HEK293T (cell line): ENCODE measurements around the gene FRYL.
"Not testable (repeated sequence)": the region's sequence is repeated elsewhere in the genome, so short reads cannot be mapped to it uniquely, and the experiment has no call there.

ENCODE experiments used
- CTCF ChIA-PET: fragments of 350-600 bp; formaldehyde crosslinking; extraction: SDS; loops from one replicate; lab custom pipeline; 2021; ENCODE audit warnings: antibody characterized with exemption, inconsistent platforms; lab: Yijun Ruan, JAX
- POLR2A ChIA-PET: fragments of 350-600 bp; formaldehyde crosslinking; extraction: SDS; loops from one replicate; lab custom pipeline; 2020; ENCODE audit warnings: antibody characterized with exemption, inconsistent platforms; lab: Yijun Ruan, JAX
- DNase-seq: peaks from one replicate; pipeline ENCODE4 v3.0.0; 2012; ENCODE audit warnings: mixed read lengths; ENCODE audit errors: extremely low spot score
- ARNT ChIP-seq: fragments of 450-650 bp; IDR thresholded peaks from 2 replicates; pipeline ENCODE4 v1.6.1; 2017; ENCODE audit warnings: mild to moderate bottlenecking
- BHLHE40 ChIP-seq: fragments of 450-650 bp; IDR thresholded peaks from 2 replicates; pipeline ENCODE4 v1.6.1; 2016; ENCODE audit warnings: mild to moderate bottlenecking, moderate library complexity, borderline replicate concordance
- CTBP1 ChIP-seq: fragments of 450-650 bp; IDR thresholded peaks from 2 replicates; pipeline ENCODE4 v1.6.1; 2016; ENCODE audit warnings: borderline replicate concordance
- ELF4 ChIP-seq: fragments of 450-650 bp; IDR thresholded peaks from 2 replicates; pipeline ENCODE4 v1.6.1; 2017; ENCODE audit warnings: antibody characterized with exemption
- FOXA1 ChIP-seq: fragments of 450-650 bp; IDR thresholded peaks from 2 replicates; pipeline ENCODE4 v1.6.1; 2016; ENCODE audit warnings: mild to moderate bottlenecking
- FOXK2 ChIP-seq: fragments of 450-650 bp; IDR thresholded peaks from 2 replicates; pipeline ENCODE4 v1.6.1; 2016; ENCODE audit warnings: mild to moderate bottlenecking
- FOXM1 ChIP-seq: fragments of 450-650 bp; IDR thresholded peaks from 2 replicates; pipeline ENCODE4 v1.6.1; 2017; ENCODE audit warnings: mild to moderate bottlenecking, borderline replicate concordance
- HDGF ChIP-seq: fragments of 450-650 bp; IDR thresholded peaks from 2 replicates; pipeline ENCODE4 v1.6.1; 2017; ENCODE audit warnings: antibody characterized with exemption, borderline replicate concordance
- L3MBTL2 ChIP-seq: fragments of 450-650 bp; conservative IDR thresholded peaks from 2 replicates; pipeline ENCODE4 v1.6.1; 2016; ENCODE audit warnings: mild to moderate bottlenecking
- LEF1 ChIP-seq: fragments of 450-650 bp; IDR thresholded peaks from 2 replicates; pipeline ENCODE4 v1.6.1; 2017; ENCODE audit warnings: mild to moderate bottlenecking, borderline replicate concordance
- NFRKB ChIP-seq: fragments of 450-650 bp; IDR thresholded peaks from 2 replicates; pipeline ENCODE4 v1.6.1; 2016; ENCODE audit warnings: mild to moderate bottlenecking, moderate library complexity
- SP1 ChIP-seq: fragments of 450-650 bp; IDR thresholded peaks from 2 replicates; pipeline ENCODE4 v1.6.1; 2017
- SUZ12 ChIP-seq: fragments of 450-650 bp; IDR thresholded peaks from 2 replicates; pipeline ENCODE4 v1.6.1; 2016; ENCODE audit warnings: mild to moderate bottlenecking
- TARDBP ChIP-seq: fragments of 450-650 bp; IDR thresholded peaks from 2 replicates; pipeline ENCODE4 v1.6.1; 2016
- ZNF384 ChIP-seq: fragments of 450-650 bp; IDR thresholded peaks from 2 replicates; pipeline ENCODE4 v1.6.1; 2016
- TF ChIP-seq, protein P1 (sequence below): fragments of 450-650 bp; IDR thresholded peaks from 2 replicates; pipeline ENCODE4 v1.6.1; 2016

Gene FRYL

DNA sequence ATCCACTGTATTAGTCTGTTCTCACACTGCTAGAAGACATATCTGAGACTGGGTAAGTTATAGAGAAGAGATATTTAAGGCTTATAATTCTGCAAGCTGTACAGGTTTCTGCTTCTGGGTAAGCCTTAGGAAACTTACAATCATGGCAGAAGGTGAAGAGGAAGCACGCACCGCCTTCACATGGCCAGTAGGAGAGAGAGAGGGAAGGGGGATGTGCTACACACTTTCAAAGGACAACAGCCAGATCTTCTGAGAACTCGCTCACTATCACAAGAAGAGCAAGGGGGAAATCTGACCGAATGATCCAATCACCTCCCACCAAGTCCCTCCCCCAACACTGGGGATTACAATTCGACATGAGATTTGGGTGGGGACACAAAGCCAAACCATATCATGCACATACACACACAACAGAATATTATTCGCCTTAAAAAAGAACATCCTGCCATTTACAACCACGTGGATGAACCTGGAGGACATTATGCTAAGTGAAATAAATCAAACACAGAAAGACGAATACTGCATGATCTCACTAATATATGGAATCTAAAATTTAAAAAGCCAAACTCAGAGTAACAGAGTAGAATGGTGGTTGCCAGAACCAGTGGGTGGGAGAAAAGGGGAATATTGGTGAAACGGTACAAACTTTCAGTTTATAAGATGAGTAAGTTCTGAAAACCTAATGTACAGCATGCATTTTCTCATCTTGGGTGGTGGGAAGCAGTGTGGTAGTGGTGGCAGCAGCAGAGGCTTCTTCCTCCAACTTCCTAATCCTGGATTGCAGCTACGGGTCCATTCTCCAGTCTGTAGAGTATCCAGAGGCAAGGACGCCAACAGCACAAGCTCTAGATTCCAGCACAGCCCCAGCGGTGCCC is 12.8 kb downstream of the FRYL start:
- no peak for TF ChIP-seq CTBP1
- TF ChIP-seq HDGF, result no peak
- TF ChIP-seq ZNF384, result no peak
- no peak for TF ChIP-seq ARNT
- TF ChIP-seq SP1, result no peak
- no peak for TF ChIP-seq L3MBTL2
- TF ChIP-seq BHLHE40, result no peak
- TF ChIP-seq SUZ12, result no peak
- TF ChIP-seq, protein P1, sequence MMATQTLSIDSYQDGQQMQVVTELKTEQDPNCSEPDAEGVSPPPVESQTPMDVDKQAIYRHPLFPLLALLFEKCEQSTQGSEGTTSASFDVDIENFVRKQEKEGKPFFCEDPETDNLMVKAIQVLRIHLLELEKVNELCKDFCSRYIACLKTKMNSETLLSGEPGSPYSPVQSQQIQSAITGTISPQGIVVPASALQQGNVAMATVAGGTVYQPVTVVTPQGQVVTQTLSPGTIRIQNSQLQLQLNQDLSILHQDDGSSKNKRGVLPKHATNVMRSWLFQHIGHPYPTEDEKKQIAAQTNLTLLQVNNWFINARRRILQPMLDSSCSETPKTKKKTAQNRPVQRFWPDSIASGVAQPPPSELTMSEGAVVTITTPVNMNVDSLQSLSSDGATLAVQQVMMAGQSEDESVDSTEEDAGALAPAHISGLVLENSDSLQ, result no peak
- no peak for TF ChIP-seq NFRKB
- no peak for TF ChIP-seq FOXK2
- TF ChIP-seq FOXM1, result no peak
- no peak for TF ChIP-seq LEF1
- no peak for TF ChIP-seq FOXA1
- no peak for TF ChIP-seq TARDBP
- no peak for TF ChIP-seq ELF4
- no peak for DNase-seq
- ChIA-PET CTCF (no interaction called here), POLR2A (no interaction called here)

DNA sequence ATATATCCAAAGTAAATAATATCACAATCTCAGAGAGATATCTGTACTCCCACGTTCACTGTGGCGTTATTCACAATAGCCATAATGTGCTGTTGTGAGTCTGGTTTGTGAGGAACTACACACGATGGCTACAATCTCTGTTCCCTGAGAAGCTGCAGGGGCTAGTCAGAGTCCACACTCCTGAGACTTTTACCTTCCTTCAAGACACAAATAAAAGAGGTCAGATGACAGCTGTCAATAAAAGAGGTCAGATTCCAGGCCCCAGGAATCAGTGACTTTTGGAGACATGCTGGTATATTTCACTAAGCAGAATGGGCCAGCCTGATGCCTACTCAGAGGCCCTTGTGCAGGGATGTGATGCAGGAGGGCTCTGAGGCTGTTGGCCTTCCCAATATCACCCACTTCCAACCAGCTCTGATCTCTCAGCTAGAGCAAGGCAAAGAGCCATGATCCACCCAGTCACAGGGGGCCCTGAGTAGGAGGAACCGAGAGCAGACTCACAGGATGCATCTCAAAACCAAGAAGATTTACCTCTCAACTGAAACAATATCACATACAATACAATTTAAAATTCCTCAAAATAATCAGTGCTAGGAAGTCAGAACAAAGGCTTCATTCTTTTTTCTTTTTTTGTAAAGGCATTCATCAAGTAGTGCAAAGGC is 13.8 kb downstream of the FRYL start:
- TF ChIP-seq NFRKB (no peak), LEF1 (no peak), ELF4 (no peak), SUZ12 (no peak), BHLHE40 (no peak), TARDBP (no peak), FOXK2 (no peak), ZNF384 (no peak), FOXA1 (no peak), L3MBTL2 (no peak), CTBP1 (no peak), SP1 (no peak)
- TF ChIP-seq, protein P1, result no peak
- CTCF ChIA-PET, result no interaction called here
- DNase-seq, result no peak
- POLR2A ChIA-PET, result no interaction called here

DNA sequence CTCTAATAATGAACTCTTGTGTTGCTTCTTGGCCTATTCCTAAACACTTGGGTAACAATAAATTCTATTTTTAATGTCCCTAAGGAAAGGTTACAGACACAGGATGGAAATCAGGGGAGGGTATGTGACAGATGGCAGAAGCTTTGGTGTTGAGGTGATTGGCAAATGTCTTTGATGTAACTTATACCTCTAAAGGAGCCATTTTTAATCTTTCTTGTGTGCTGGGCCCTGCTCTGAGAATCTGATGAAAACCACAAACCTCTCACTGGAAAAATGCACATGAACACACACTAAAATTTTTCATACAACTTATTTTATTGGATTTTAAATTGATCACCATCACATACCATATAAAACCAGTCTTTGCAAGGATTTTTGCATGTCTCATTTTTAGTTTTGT is 17.7 kb downstream of the FRYL start:
- ChIA-PET POLR2A (no interaction called here), CTCF (no interaction called here)
- no peak for DNase-seq
- TF ChIP-seq BHLHE40, result no peak
- no peak for TF ChIP-seq ZNF384
- no peak for TF ChIP-seq SUZ12
- no peak for TF ChIP-seq CTBP1
- no peak for TF ChIP-seq ARNT
- no peak for TF ChIP-seq L3MBTL2
- TF ChIP-seq TARDBP, result no peak
- TF ChIP-seq ELF4, result no peak
- no peak for TF ChIP-seq NFRKB
- TF ChIP-seq HDGF, result no peak
- TF ChIP-seq FOXK2, result no peak
- TF ChIP-seq, protein P1, result no peak
- TF ChIP-seq FOXM1, result no peak

DNA sequence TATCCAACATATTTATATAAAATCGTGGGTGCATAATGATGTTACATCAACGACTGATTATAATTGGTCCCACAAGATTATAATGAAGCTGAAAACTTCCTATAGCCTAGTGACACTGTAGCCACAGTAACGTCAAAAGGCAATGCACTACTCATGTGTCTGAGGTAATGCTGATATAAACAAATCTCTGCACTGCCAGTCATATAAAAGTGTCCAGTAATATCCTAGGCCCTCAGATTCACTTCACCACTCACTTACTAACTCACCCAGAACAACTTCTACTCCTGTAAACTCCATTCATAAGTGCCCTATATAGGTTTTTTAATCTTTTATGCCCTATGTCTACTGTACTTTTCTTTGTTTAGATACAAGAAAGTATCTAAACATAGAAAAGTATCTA is 18.8 kb downstream of the FRYL start:
- no peak for DNase-seq
- TF ChIP-seq FOXK2 (no peak), TARDBP (no peak), FOXA1 (no peak), NFRKB (no peak)
- TF ChIP-seq, protein P1, result no peak
- ChIA-PET POLR2A (no interaction called here), CTCF (no interaction called here)

DNA sequence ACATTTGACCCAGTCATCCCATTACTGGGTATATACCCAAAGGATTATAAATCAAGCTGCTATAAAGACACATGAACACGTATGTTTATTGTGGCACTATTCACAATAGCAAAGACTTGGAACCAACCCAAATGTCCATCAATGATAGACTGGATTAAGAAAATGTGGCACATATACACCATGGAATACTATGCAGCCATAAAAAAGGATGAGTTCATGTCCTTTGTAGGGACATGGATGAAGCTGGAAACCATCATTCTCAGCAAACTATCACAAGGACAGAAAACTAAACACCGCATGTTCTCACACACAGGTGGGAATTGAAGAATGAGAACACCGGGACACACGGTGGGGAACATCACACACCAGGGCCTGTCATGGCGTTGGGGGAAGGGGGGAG is 21.4 kb downstream of the FRYL start:
- CTCF ChIA-PET, DNase-seq: not testable (repeated sequence)

DNA sequence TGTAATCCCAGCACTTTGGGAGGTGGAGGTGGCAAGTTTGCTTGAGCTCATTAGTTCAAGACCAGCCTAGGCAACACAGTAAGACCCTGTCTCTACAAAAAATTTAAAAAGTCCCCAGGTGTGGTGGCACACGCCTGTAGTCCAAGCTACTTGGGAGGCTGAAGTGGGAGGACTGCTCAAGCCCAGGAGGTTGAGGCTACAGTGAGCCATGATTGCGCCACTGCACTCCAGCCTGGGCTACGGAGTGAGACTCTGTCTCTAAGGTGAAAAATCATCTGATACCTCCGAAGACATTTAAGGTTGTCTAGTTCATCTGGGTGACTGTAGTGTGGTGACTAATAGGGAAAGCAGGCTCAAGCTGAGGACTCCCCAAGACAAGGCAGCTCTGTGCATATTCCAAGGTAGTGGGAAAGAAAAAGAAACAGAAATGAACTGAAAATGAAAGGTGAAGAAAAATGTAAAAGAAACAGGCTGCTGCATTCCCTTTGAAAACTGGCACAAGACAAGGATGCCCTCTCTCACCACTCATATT is 23.3 kb downstream of the FRYL start:
- CTCF ChIA-PET, result no interaction called here
- POLR2A ChIA-PET, result no interaction called here
- no peak for DNase-seq
- TF ChIP-seq ZNF384 (no peak), FOXA1 (no peak), FOXK2 (no peak), LEF1 (no peak), SP1 (no peak), NFRKB (no peak), L3MBTL2 (no peak), CTBP1 (no peak), SUZ12 (no peak), BHLHE40 (no peak), ELF4 (no peak), ARNT (no peak), FOXM1 (no peak), HDGF (no peak)
- TF ChIP-seq, protein P1, result no peak

More for the DNA sequence above, 21.4 kb downstream of the FRYL start:
- POLR2A ChIA-PET, result not testable (repeated sequence)
